Cortex of kidney (tissue), 1 donor: ENCODE measurements around the gene CTBP2.

Source experiments
- DNase-seq: peaks from one replicate; lab custom pipeline; 2025; lab: John Stamatoyannopoulos, UW

Gene CTBP2

DNA sequence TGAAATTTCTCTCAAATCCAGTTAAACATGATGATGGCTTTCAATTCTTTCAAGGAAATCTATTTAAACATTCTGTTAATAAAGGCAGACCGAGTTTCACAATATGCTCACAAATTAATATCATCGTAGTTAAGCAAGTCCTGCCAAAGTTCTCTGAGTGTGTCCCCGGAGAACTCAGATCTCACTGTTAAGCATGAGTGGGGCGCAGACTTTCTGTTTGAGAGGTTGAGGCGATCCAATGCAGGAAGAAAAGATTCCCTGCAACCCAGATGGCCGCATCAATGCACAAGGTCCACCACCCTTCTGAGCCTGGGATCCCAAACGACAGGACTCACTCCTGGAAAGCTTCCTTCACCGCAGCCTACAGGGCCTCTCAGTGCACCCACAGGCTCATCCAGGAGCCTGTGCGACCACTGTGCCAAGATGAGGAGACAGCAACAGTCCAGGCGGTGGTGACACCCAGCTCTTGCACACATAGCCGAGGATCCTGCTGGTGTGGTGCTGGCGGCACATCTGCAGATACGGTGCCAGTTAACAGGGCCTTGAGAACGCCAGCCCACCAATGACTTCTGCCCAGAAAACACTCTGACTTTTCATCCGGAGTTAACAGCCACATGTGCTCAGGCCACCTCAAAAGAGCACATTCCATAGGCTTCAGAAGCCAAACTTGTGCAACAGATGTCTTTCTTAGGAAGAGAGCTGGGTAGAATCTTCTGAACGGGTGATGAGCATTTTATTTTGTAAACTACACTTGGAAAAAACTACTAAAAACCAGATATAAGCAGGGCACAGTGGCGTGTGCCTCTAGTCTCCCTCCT lies 116.3 kb downstream of the CTBP2 start:
- DNase-seq, result no peak

GRCh38 chr10:125041856-125042506 lies 118.4 kb downstream of the CTBP2 start:
- no peak for DNase-seq

DNA sequence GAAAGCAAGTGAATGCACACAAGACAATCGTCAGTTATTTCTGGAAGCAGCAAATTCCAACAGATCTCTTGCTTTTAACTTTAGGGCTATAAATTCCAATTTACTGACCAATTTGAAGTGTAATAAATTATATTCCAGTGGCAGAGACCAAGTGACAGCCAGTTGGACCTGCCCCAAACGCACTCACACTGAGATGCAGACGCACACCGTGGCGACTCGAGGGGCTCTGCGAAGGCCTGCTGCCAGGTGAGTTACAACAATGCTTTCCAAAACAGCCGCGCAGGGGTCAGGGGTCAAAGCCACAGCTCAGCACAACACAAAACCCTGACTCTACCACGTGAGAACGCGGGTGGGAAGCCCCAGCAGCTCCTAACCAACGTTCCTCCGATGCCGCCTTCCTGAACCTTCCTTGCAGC lies 121.0 kb downstream of the CTBP2 start:
- no peak for DNase-seq

DNA sequence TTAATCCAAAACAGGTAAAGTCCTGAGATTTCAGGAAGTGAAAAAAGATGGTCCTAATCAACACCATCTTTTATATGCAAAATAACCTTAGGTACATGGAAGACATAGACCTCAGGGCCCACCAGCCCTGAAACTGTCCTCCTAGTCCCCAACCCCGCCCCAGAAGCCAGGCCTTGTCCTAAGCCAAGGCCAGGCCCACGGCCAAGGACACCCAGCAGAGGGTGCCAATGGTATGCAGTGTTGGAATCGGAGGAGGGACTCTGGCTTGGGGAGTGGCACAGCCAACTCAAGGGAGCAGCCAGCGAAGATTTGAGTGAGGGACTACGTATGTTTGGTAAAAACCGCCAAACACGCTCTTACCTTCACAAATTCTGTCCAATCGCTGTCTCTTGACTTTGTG lies 121.7 kb downstream of the CTBP2 start:
- no peak for DNase-seq

DNA sequence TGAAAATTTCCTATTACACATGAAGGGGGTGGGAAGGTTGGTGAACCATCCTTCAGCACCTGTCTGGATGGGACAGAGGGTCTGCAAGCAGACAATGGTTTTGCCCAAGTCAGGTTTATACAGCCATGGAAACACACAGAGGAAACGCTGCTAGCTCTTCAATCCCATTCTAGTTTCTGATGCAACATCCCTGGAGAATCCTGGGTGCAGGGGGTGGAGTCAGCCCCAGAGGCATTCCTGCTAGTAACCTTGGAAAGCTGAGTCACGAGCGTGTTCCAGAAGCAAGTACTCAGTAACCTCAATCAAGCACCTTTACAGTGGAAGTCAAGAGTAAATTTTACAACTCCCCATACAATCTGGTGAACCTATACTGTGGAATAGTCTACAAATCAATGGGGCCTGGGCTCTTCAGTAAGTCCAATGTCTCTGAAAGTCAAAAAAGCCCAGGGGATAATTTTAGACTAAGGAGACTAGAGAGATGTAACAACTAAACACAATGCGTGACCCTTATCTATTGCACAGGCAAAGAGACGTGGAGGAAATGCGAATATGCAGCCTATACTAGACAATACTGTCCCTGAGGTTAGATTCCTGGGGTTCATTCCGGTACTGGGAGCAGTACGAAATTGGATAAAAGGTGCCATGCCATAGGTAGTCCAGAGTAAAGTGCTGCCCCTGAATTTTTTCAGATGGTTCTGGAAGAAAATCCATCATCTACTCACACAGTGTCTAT lies 123.1 kb downstream of the CTBP2 start:
- no peak for DNase-seq

GRCh38 chr10:125035588-125036295 lies 124.6 kb downstream of the CTBP2 start:
- DNase-seq, result no peak

GRCh38 chr10:125035136-125035535 lies 125.2 kb downstream of the CTBP2 start:
- DNase-seq, result no peak

- DNase-seq, result no peak
These were observed 125.7 kb downstream of the CTBP2 start for GRCh38 chr10:125034675-125035074.

- no peak for DNase-seq
These were observed 127.0 kb downstream of the CTBP2 start for GRCh38 chr10:125033146-125033924.

DNA sequence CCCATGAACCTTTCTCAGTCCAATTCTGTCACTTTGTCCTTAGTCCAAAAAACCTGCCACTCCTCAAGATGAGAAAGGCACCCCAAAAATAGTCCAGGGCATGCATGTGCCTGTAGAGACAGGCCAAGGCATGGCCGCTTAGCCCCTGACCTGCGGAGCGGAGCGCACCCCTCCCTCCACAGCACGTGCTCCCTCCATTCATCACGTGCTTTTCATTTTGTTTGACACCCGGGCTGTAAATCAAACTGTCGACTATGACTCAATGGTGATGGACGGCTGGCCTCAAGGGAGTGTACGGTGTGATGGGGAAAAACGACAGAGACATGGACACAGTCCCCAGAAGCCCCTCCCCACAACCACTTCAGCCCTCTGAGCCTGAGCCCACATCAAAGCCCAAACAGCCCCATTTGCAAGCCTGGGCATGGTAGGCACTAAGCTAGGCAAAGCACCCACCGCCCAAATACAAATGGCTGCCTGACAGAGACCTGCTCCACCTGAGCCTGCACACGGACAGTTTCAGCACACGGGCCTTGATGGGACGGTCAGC lies 127.8 kb downstream of the CTBP2 start:
- DNase-seq, result no peak

DNA sequence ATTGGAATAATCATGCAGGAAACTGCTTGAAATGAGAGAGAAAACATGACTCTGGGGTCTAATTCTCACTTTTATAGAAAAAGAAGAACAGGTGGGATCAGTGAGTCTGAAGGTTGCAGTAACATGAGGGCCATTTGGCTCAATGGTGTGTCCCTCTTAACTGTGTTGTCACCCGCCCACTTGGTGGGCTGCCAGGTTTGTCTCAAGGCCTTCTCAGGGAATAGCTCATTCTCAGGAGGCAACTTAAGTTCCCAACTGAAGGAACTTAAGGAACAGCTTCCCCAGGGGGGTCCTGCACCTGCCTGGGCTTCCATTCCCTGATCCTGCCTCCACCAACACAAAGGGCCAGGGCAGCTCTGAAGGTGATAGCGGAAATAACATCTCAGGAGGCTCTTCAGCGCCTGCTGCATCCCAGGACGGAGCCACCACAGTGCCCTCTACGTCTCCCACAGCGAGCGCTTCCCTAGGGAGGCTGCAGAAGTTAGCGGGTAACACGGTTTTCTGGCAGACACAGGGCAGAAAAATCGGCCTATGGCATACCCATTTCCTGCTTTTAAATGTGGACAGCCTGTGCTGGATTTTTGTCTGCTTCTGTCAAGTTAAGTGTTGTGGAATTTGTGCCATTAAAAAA lies 129.7 kb downstream of the CTBP2 start:
- DNase-seq, result no peak

- no peak for DNase-seq
These were observed 130.7 kb downstream of the CTBP2 start for GRCh38 chr10:125029584-125030242.

GRCh38 chr10:125027871-125028869 lies 132.2 kb downstream of the CTBP2 start:
- no peak for DNase-seq

GRCh38 chr10:125026974-125027735 lies 133.2 kb downstream of the CTBP2 start:
- DNase-seq, result no peak

- DNase-seq, result no peak
These were observed 134.1 kb downstream of the CTBP2 start for GRCh38 chr10:125026036-125026931.

DNA sequence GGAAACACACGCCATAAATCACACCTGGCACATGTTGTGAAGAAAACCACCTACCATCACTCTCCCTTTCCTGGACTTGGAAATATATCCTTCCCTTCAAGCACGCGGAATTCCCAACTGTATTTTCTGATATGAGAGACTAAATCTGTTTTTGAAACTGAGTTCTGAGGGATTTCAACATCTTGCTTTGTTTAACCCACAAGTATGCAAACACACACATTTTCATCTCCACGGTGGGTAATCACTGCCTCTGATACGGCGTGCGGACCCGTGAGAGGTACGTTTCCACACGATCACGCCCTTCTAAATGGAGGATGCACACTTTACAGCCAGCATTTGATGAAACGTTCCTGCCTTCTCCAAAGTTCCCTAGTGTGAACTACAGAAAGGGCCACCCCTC lies 135.0 kb downstream of the CTBP2 start:
- DNase-seq, result no peak
